Measurements from ENCODE around the gene GNB2. TPM values are rescaled to one million over a fixed set of nuclear protein-coding genes. Genes with fewer than 3 reads are reported as not detected.

GNB2 gene
- polyA plus RNA-seq, 1 experiment: 68.4 TPM

- CTCF ChIA-PET: interaction anchor here (1.0 kb wide), 1 partner anchor 142 kb away, joined by 3 read pairs; the partner anchor contains the start of gene EPHB4
- no peak overlapping the region for H3K27ac ChIP-seq (ENCODE audit: low read depth, low read length)
- no peaks in the 10 kb centered on the region; the same call in 1 of the 2 replicates for H3K9me3 ChIP-seq (ENCODE audit: control insufficient read depth, insufficient read depth, low read length)
- no peaks in the 10 kb centered on the region for H3K27me3 ChIP-seq (ENCODE audit: control insufficient read depth, insufficient read depth, low read length)
- TF ChIP-seq CTCF (IDR thresholded peaks at IDR 0.05; ENCODE audit: low read depth, low read length): no peak
- POLR2A ChIA-PET: no interaction called here
- no peak overlapping the region for H3K4me3 ChIP-seq (ENCODE audit: low read depth, low read length)
- no peak for DNase-seq (ENCODE audit: low read depth, low spot score)
These were observed 11.6 kb downstream of the GNB2 start for GRCh38 chr7:100685049-100685605.

- no peak for DNase-seq (ENCODE audit: low read depth, low spot score)
- ChIA-PET CTCF (interaction anchor here (0.6 to 1.0 kb wide), 2 partner anchors 126 to 141 kb away, joined by 3 read pairs; partner anchors contain the start of gene EPHB4), POLR2A (no interaction called here)
- no peak for TF ChIP-seq CTCF (IDR thresholded peaks at IDR 0.05; ENCODE audit: low read depth, low read length)
- H3K27ac ChIP-seq (ENCODE audit: low read depth, low read length): no peak overlapping the region
- H3K27me3 ChIP-seq (ENCODE audit: control insufficient read depth, insufficient read depth, low read length): no peaks in the 10 kb centered on the region
- H3K9me3 ChIP-seq (ENCODE audit: control insufficient read depth, insufficient read depth, low read length): no peaks in the 10 kb centered on the region; the same call in 1 of the 2 replicates
- no peak overlapping the region for H3K4me3 ChIP-seq (ENCODE audit: low read depth, low read length)
These were observed 12.1 kb downstream of the GNB2 start for GRCh38 chr7:100685631-100686145.

- ChIA-PET POLR2A (no interaction called here), CTCF (no interaction called here)
- no peak overlapping the region for H3K4me3 ChIP-seq (ENCODE audit: low read depth, low read length)
- TF ChIP-seq CTCF (IDR thresholded peaks at IDR 0.05; ENCODE audit: low read depth, low read length): no peak
- H3K27ac ChIP-seq (ENCODE audit: low read depth, low read length): no peak overlapping the region
- H3K9me3 ChIP-seq (ENCODE audit: control insufficient read depth, insufficient read depth, low read length): no peaks in the 10 kb centered on the region; the same call in 1 of the 2 replicates
- no peak for DNase-seq (ENCODE audit: low read depth, low spot score)
- no peaks in the 10 kb centered on the region for H3K27me3 ChIP-seq (ENCODE audit: control insufficient read depth, insufficient read depth, low read length)
These were observed 12.8 kb downstream of the GNB2 start for GRCh38 chr7:100686201-100686821.

- ChIA-PET POLR2A (no interaction called here), CTCF (no interaction called here)
- Histone ChIP-seq H3K4me3 (ENCODE audit: low read depth, low read length) (no peak overlapping the region), H3K27me3 (ENCODE audit: control insufficient read depth, insufficient read depth, low read length) (no peaks in the 10 kb centered on the region), H3K27ac (ENCODE audit: low read depth, low read length) (no peak overlapping the region), H3K9me3 (ENCODE audit: control insufficient read depth, insufficient read depth, low read length) (no peaks in the 10 kb centered on the region; the same call in 1 of the 2 replicates)
- no peak for TF ChIP-seq CTCF (IDR thresholded peaks at IDR 0.05; ENCODE audit: low read depth, low read length)
- no peak for DNase-seq (ENCODE audit: low read depth, low spot score)
These were observed 13.3 kb downstream of the GNB2 start for GRCh38 chr7:100686822-100687211.

- no peak overlapping the region for H3K27ac ChIP-seq (ENCODE audit: low read depth, low read length)
- no peak for DNase-seq (ENCODE audit: low read depth, low spot score)
- H3K9me3 ChIP-seq (ENCODE audit: control insufficient read depth, insufficient read depth, low read length): no peaks in the 10 kb centered on the region; the same call in 1 of the 2 replicates
- no peak overlapping the region for H3K4me3 ChIP-seq (ENCODE audit: low read depth, low read length)
- ChIA-PET CTCF (interaction anchor here (0.6 kb wide), 1 partner anchor 101 kb away, joined by 3 read pairs; the partner anchor contains the start of genes FBXO24 and LRCH4), POLR2A (no interaction called here)
- TF ChIP-seq CTCF (IDR thresholded peaks at IDR 0.05; ENCODE audit: low read depth, low read length): no peak
- H3K27me3 ChIP-seq (ENCODE audit: control insufficient read depth, insufficient read depth, low read length): no peaks in the 10 kb centered on the region
These were observed 13.7 kb downstream of the GNB2 start for GRCh38 chr7:100687261-100687660.
